OCI-M1 (cell line): ENCODE data around the gene AP1S1.
"Not testable (repeated sequence)": the region's sequence is repeated elsewhere in the genome, so short reads cannot be mapped to it uniquely, and the experiment has no call there.

Experiments
- DNase-seq: peaks from one replicate; lab custom pipeline; 2025; lab: John Stamatoyannopoulos, UW

The AP1S1 gene

GRCh38 chr7:101170617-101171441 is 16.6 kb downstream of the AP1S1 start:
- DNase-seq = no peak

GRCh38 chr7:101171442-101171837 is 17.2 kb downstream of the AP1S1 start:
- no peak for DNase-seq

GRCh38 chr7:101172005-101172853 is 18.0 kb downstream of the AP1S1 start:
- no peak for DNase-seq

DNA sequence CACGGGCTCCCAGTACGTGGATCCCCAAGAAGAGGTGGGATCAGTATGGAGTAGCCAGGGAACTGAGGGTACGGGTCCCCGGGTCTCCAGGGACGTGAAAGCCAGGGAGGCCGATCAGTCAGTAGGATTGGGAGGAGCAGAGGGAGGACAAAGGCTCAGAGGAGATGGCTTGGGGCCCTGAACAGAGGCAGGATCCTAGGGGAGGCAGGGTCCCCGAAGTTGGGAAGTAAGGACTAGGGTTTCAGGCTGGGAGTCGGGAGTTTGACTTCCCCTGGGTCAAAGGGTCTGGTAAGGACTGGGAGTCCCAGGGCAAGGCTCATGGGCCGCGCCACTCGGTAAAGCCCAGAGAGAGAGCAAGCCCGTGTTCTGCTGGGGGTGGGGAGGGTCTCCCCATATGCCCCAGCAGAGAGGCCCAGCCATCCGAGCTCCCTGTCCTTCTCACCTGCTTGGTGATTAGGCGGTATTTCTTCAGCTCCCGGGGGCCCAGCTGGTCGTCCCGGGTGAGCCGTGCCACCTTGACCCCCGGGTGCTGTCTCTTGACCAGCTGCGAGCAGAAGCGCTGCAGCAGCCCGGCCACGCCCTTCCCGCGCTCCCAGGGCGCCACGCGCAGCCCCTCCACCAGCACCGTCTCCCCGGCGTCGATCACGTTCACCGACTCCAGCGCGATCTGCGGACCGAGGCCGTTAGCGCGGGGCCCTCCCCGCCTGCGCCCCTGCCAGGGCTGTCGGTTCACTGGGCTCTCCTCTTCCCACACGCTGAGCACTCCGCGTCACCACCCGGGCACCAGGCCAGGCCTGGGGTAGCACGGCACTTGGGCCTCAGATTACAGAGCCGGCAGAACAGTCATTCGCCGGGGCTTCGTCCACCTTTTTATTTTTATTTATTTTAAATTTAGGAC is 18.8 kb downstream of the AP1S1 start:
- DNase-seq = no peak

- DNase-seq = peak; percentile 74
Observed at GRCh38 chr7:101173752-101174244, 19.5 kb downstream of the AP1S1 start.

- DNase-seq = no peak
Observed at GRCh38 chr7:101174322-101174854, 20.1 kb downstream of the AP1S1 start.

DNA sequence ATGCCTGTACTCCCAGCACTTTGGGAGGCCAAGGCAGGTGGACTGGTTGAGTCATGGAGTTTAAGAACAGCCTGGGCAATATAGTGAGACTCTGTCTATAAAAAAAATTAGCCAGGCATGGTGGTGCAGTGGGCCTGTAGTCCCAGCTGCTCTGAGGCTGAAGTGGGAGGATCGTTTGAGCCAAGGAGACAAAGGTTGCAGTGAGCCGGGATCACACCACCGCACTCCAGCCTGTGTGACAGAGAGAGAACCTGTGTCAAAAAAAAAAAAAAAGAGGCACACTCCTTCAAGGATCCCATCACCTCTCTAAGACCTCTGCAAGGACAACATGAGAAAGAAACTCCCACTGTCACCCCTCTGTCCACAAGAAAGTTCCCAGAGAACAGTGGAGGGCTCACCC is 21.4 kb downstream of the AP1S1 start:
- no peak for DNase-seq

- no peak for DNase-seq
Observed at GRCh38 chr7:101177644-101178043, 23.4 kb downstream of the AP1S1 start.

GRCh38 chr7:101179117-101179516 is 24.8 kb downstream of the AP1S1 start:
- no peak for DNase-seq

- no peak for DNase-seq
Observed at GRCh38 chr7:101179713-101180112, 25.4 kb downstream of the AP1S1 start.

GRCh38 chr7:101180130-101180755 is 26.0 kb downstream of the AP1S1 start, which contains the start of gene NAT16:
Gene NAT16 (minus strand): TSS chr7:101180293. CDS start chr7:101174807, 5,486 bp downstream.
- no peak for DNase-seq

- peak; percentile 84 for DNase-seq
Observed at GRCh38 chr7:101185258-101185839, 31.1 kb downstream of the AP1S1 start.

GRCh38 chr7:101186194-101186593 is 31.9 kb downstream of the AP1S1 start:
- DNase-seq = no peak

GRCh38 chr7:101186844-101187428 is 32.7 kb downstream of the AP1S1 start:
- DNase-seq = peak; percentile 51

GRCh38 chr7:101189109-101189508 is 34.8 kb downstream of the AP1S1 start:
- no peak for DNase-seq

DNA sequence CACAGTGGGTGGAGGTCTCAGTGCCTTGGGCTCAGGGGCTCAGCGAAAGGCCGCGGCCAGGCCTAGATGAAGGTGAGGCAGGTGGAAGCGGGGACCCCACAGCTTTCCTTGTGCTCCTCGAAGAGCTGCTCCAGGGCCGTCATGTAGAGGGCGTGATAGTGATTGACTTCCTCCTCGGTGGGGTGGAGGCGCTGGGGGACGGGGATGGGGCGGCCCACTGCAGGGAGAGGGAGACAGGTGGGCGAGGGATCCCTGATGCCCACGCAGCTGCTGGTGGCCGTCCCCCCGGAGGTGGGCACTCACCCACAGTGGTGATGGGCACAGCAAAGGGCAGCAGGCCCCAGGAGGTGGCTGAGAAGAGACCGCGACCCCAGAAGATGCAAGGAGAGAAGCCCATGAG is 41.6 kb downstream of the AP1S1 start:
- DNase-seq = no peak

- DNase-seq = no peak
Observed at GRCh38 chr7:101197991-101198390, 43.7 kb downstream of the AP1S1 start.

DNA sequence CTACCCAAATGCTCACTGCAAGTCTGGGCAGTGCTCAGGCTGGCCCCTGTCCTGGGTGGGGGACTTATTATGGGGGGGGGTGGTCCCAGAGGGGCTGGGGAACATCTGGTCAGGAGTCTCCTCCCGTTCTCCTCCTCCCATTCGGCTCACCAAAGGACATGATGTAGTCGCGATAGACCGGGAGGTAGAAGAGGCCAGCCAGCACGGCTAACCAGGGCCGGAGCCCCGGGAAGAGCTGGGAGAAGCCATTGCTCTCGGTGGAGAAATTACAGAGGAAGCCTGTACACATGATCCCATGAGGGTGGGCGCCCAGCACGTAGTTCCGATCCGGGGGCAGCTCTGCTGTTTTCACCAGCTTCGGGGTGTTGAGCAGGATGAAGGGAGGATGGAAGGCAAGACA is 44.2 kb downstream of the AP1S1 start:
- DNase-seq = no peak

DNA sequence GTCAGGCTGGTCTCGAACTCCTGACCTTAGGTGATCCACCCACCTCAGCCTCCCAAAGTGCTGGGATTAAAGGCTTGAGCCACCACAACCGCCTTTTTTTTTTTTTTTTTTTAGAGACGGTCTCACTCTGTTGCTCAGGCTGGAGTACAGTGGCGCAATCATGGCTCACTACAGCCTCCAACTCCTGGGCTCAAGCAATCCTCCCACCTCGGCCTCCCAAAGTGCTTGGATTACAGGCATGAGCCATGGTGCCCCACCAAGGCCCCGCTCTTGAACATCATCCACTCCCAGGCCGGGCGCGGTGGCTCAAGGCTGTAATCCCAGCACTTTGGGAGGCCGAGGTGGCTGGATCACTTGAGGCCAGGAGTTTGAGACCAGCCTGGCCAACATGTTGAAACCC is 45.2 kb downstream of the AP1S1 start:
- not testable (repeated sequence) for DNase-seq

GRCh38 chr7:101200504-101200861 is 46.2 kb downstream of the AP1S1 start:
- no peak for DNase-seq
